K562 (cell line): ENCODE data around the gene SIAE.

Experiments used
- BMI1 ChIP-seq: fragments of 150-350 bp; IDR thresholded peaks from 2 replicates; pipeline ENCODE4 v1.6.1; 2014; ENCODE audit warnings: low read length
- BRCA1 ChIP-seq, 2 experiments: fragments of 450-650 bp in 1 of 2; sonication (generic) in 1 of 2; formaldehyde crosslinking in 1 of 2; IDR thresholded peaks; 2 replicates each; pipeline versions ENCODE4 v1.5.0 to v1.6.1; 2017 to 2020; ENCODE audit warnings: mild to moderate bottlenecking in 1 of 2, missing genetic modification reagents in 1 of 2
- FOS ChIP-seq: IDR thresholded peaks from 3 replicates; pipeline ENCODE4 v1.6.1; 2011; ENCODE audit not compliant: insufficient read length; ENCODE audit errors: extremely low read depth
- FOXP1 ChIP-seq: sonication (generic); formaldehyde crosslinking; IDR thresholded peaks from 2 replicates; pipeline ENCODE4 v1.8.0; 2022; ENCODE audit warnings: mild to moderate bottlenecking, missing genetic modification reagents
- JUND ChIP-seq, 2 experiments: IDR thresholded peaks; 2 replicates in 1 of 2; 3 replicates in 1 of 2; pipeline ENCODE4 v1.6.1; 2011; ENCODE audit warnings: borderline replicate concordance in 2 of 2, low read depth in 2 of 2, low read length in 2 of 2, improper control_type of control experiment in 1 of 2, missing biosample characterization in 1 of 2, missing genetic modification characterization in 1 of 2, missing genetic modification reagents in 1 of 2
- POLR2A ChIP-seq: fragments of 450-650 bp; conservative IDR thresholded peaks from 2 replicates; pipeline ENCODE4 v1.6.1; 2016
- SIX5 ChIP-seq, 2 experiments: IDR thresholded peaks; 2 replicates each; pipeline ENCODE4 v1.6.1; 2011; ENCODE audit warnings: low read length in 2 of 2, borderline replicate concordance in 1 of 2, low read depth in 1 of 2, mild to moderate bottlenecking in 1 of 2, moderate library complexity in 1 of 2; ENCODE audit not compliant: insufficient read depth in 1 of 2
- SREBF1 ChIP-seq: fragments of 150-350 bp; IDR thresholded peaks from 2 replicates; pipeline ENCODE4 v1.6.1; 2014; ENCODE audit warnings: antibody characterized with exemption, low read depth, low read length, borderline replicate concordance
- TAF1 ChIP-seq: IDR thresholded peaks from 2 replicates; pipeline ENCODE4 v1.6.1; 2011; ENCODE audit warnings: mild to moderate bottlenecking, low read length, moderate library complexity; ENCODE audit not compliant: insufficient read depth, control insufficient read depth, severe bottlenecking; ENCODE audit errors: extremely low read depth
- ZNF217 ChIP-seq: sonication (generic); formaldehyde crosslinking; IDR thresholded peaks from 2 replicates; pipeline ENCODE4 v1.8.0; 2022; ENCODE audit warnings: mild to moderate bottlenecking, missing genetic modification reagents
- TF ChIP-seq, protein P1 (sequence below), 3 experiments: IDR thresholded peaks in 2 of 3; conservative IDR thresholded peaks in 1 of 3; 2 replicates each; pipeline ENCODE4 v1.5.1; 2011 to 2012; ENCODE audit warnings: low read length in 3 of 3, mild to moderate bottlenecking in 3 of 3, control low read depth in 2 of 3, improper control_type of control experiment in 1 of 3, inconsistent platforms in 1 of 3, low read depth in 1 of 3, mixed read lengths in 1 of 3, moderate library complexity in 1 of 3; ENCODE audit not compliant: insufficient read depth in 2 of 3
- TF ChIP-seq, protein P2 (sequence below): sonication (generic); formaldehyde crosslinking; IDR thresholded peaks from 2 replicates; pipeline ENCODE4 v1.9.0; 2022; ENCODE audit warnings: mild to moderate bottlenecking, missing genetic modification reagents

DNA sequence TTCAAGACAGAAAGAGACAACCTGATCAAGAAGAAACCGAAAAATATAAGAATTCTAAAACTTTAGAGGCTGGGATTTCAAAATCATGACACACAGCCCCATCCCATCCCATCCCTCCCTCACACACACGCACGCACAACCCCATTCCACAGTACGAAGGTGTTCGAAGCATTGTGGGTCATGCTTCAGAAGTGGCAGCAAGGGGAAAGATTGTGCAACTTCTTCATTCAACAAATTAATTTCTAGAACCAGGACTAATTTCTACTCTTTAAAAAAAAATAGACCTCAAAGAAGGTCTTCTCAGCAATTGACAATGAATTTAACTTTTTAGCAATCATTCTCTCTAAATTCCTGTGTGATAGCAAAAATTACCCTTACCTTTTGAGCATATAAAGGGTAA lies 1.0 kb upstream of the SIAE start:
- TF ChIP-seq FOXP1 (no peak), BMI1 (no peak), ZNF217 (no peak), JUND (IDR thresholded peaks at IDR 0.05; ENCODE audit: borderline replicate concordance, low read depth, low read length) (no peak), JUND (tag; IDR thresholded peaks at IDR 0.05; ENCODE audit: borderline replicate concordance, low read depth, low read length) (no peak), POLR2A (no peak), FOS (no peak), BRCA1 (IDR thresholded peaks at IDR 0.05) (no peak), BRCA1 (CRISPR knock-in tag; IDR thresholded peaks at IDR 0.05) (no peak), SIX5 (IDR thresholded peaks at IDR 0.05; ENCODE audit: borderline replicate concordance in 1 of 2, insufficient read depth in 1 of 2, low read depth in 1 of 2, low read length in 2 of 2) (no peak), TAF1 (no peak), SREBF1 (no peak)
- TF ChIP-seq, protein P1, sequence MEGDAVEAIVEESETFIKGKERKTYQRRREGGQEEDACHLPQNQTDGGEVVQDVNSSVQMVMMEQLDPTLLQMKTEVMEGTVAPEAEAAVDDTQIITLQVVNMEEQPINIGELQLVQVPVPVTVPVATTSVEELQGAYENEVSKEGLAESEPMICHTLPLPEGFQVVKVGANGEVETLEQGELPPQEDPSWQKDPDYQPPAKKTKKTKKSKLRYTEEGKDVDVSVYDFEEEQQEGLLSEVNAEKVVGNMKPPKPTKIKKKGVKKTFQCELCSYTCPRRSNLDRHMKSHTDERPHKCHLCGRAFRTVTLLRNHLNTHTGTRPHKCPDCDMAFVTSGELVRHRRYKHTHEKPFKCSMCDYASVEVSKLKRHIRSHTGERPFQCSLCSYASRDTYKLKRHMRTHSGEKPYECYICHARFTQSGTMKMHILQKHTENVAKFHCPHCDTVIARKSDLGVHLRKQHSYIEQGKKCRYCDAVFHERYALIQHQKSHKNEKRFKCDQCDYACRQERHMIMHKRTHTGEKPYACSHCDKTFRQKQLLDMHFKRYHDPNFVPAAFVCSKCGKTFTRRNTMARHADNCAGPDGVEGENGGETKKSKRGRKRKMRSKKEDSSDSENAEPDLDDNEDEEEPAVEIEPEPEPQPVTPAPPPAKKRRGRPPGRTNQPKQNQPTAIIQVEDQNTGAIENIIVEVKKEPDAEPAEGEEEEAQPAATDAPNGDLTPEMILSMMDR (IDR thresholded peaks at IDR 0.05 in 2 of 3, conservative IDR thresholded peaks at IDR 0.05 in 1 of 3; ENCODE audit: insufficient read depth in 2 of 3, low read depth in 1 of 3, low read length in 3 of 3), result no peak
- TF ChIP-seq, protein P2, sequence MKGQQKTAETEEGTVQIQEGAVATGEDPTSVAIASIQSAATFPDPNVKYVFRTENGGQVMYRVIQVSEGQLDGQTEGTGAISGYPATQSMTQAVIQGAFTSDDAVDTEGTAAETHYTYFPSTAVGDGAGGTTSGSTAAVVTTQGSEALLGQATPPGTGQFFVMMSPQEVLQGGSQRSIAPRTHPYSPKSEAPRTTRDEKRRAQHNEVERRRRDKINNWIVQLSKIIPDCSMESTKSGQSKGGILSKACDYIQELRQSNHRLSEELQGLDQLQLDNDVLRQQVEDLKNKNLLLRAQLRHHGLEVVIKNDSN (CRISPR knock-in tag), result no peak
